Measurements from ENCODE around the gene WDPCP.
"Not testable (repeated sequence)": the region's sequence is repeated elsewhere in the genome, so short reads cannot be mapped to it uniquely, and the experiment has no call there.

The WDPCP gene

GRCh38 chr2:63081404-63081803 is 506.9 kb downstream of the WDPCP start:
- no peak for DNase-seq

- peak; percentile 38 for DNase-seq
Observed at GRCh38 chr2:63078852-63079606, 509.2 kb downstream of the WDPCP start.

GRCh38 chr2:63074399-63074798 is 513.9 kb downstream of the WDPCP start:
- not testable (repeated sequence) for DNase-seq

GRCh38 chr2:63073994-63074393 is 514.3 kb downstream of the WDPCP start:
- DNase-seq, result no peak

GRCh38 chr2:63071664-63072063 is 516.6 kb downstream of the WDPCP start:
- no peak for DNase-seq

All from MV-4-11 (cell line).